Muscle layer of duodenum (tissue), 2 donors: ENCODE data around the gene CREB3L1.

Experiments
- H3K27ac ChIP-seq: one replicate; pipeline ENCODE4 v1.7.0; 2013; ENCODE audit warnings: mild to moderate bottlenecking, low read length
- H3K27me3 ChIP-seq: one replicate; pipeline ENCODE4 v1.7.0; 2013; ENCODE audit warnings: low read depth, mild to moderate bottlenecking, control low read depth, low read length
- H3K36me3 ChIP-seq, 2 donors: one replicate each; pipeline ENCODE4 v1.7.0; 2013; ENCODE audit warnings: low read length in 2 of 2, control low read depth in 1 of 2, mild to moderate bottlenecking in 1 of 2; ENCODE audit not compliant: insufficient read depth in 2 of 2, control insufficient read depth in 1 of 2
- H3K4me1 ChIP-seq, 2 donors: one replicate each; pipeline ENCODE4 v1.7.0; 2013; ENCODE audit warnings: low read length in 2 of 2, mild to moderate bottlenecking in 2 of 2, control low read depth in 1 of 2, moderate library complexity in 1 of 2; ENCODE audit not compliant: insufficient read depth in 2 of 2, control insufficient read depth in 1 of 2
- H3K4me3 ChIP-seq, 2 donors: one replicate each; pipeline ENCODE4 v1.7.0; 2013; ENCODE audit warnings: low read length in 2 of 2, low read depth in 1 of 2, mild to moderate bottlenecking in 1 of 2
- H3K9me3 ChIP-seq, 2 donors: one replicate each; pipeline ENCODE4 v1.7.0; 2013; ENCODE audit warnings: low read length in 2 of 2, control low read depth in 1 of 2, mild to moderate bottlenecking in 1 of 2; ENCODE audit not compliant: control insufficient read depth in 1 of 2
- donor health status: healthy.

Gene CREB3L1

GRCh38 chr11:46341454-46341853 is 64.0 kb downstream of the CREB3L1 start:
- peaks cover 6 to 27% of the 10 kb centered on the region in 2 donors for H3K4me1 ChIP-seq
- H3K27ac ChIP-seq, result no peak overlapping the region
- no peaks in the 10 kb centered on the region for H3K27me3 ChIP-seq
- no peaks in the 10 kb centered on the region for H3K36me3 ChIP-seq
- H3K9me3 ChIP-seq, result no peaks in the 10 kb centered on the region
- H3K4me3 ChIP-seq, result no peak overlapping the region

- Histone ChIP-seq H3K4me3 (no peak overlapping the region), H3K27ac (no peak overlapping the region), H3K9me3 (no peaks in the 10 kb centered on the region), H3K36me3 (no peaks in the 10 kb centered on the region), H3K4me1 (peaks cover 6 to 27% of the 10 kb centered on the region in 2 donors), H3K27me3 (no peaks in the 10 kb centered on the region)
Observed at GRCh38 chr11:46342239-46342638, 64.8 kb downstream of the CREB3L1 start.

- Histone ChIP-seq H3K4me1 (peaks cover 10 to 27% of the 10 kb centered on the region in 2 donors), H3K27ac (no peak overlapping the region), H3K27me3 (no peaks in the 10 kb centered on the region), H3K36me3 (no peaks in the 10 kb centered on the region), H3K4me3 (no peak overlapping the region), H3K9me3 (no peaks in the 10 kb centered on the region)
Observed at GRCh38 chr11:46343520-46343919, 66.1 kb downstream of the CREB3L1 start.

GRCh38 chr11:46345131-46345597 is 67.7 kb downstream of the CREB3L1 start:
- Histone ChIP-seq H3K27ac (peak overlapping the region; percentile 67), H3K4me1 (peaks cover 5 to 26% of the 10 kb centered on the region in 2 donors)

GRCh38 chr11:46345881-46346484 is 68.5 kb downstream of the CREB3L1 start:
- H3K4me3 ChIP-seq, result peak overlapping the region; percentile 57 to 62
- no peaks in the 10 kb centered on the region for H3K36me3 ChIP-seq
- H3K9me3 ChIP-seq, result no peaks in the 10 kb centered on the region
- H3K27me3 ChIP-seq, result no peaks in the 10 kb centered on the region
- peak overlapping the region; percentile 67 for H3K27ac ChIP-seq
- peaks cover 5 to 26% of the 10 kb centered on the region in 2 donors for H3K4me1 ChIP-seq

More at GRCh38 chr11:46345131-46345597, 67.7 kb downstream of the CREB3L1 start:
- H3K9me3 ChIP-seq, result no peaks in the 10 kb centered on the region
- H3K36me3 ChIP-seq, result no peaks in the 10 kb centered on the region
- peak overlapping the region; percentile 57 to 62 for H3K4me3 ChIP-seq
- no peaks in the 10 kb centered on the region for H3K27me3 ChIP-seq

- peaks cover 5 to 28% of the 10 kb centered on the region in 2 donors for H3K4me1 ChIP-seq
- H3K36me3 ChIP-seq, result no peaks in the 10 kb centered on the region
- H3K27me3 ChIP-seq, result no peaks in the 10 kb centered on the region
- no peaks in the 10 kb centered on the region for H3K9me3 ChIP-seq
- peak within 1 kb of the TSS; percentile 67 for H3K27ac ChIP-seq
- peak within 1 kb of the TSS; percentile 57 to 79 for H3K4me3 ChIP-seq
Observed at GRCh38 chr11:46346886-46347636, 69.6 kb downstream of the CREB3L1 start, which contains the start of gene DGKZ. DGKZ (plus strand) TSS chr11:46347463; CDS start chr11:46347660, 197 bp downstream.

- peak overlapping the region; percentile 56 to 79 for H3K4me3 ChIP-seq
- H3K9me3 ChIP-seq, result no peaks in the 10 kb centered on the region
- H3K27me3 ChIP-seq, result no peaks in the 10 kb centered on the region
- H3K4me1 ChIP-seq, result peaks cover 9 to 28% of the 10 kb centered on the region in 2 donors
- H3K36me3 ChIP-seq, result no peaks in the 10 kb centered on the region
- peak overlapping the region; percentile 67 for H3K27ac ChIP-seq
Observed at GRCh38 chr11:46347637-46348311, 70.3 kb downstream of the CREB3L1 start.

GRCh38 chr11:46348566-46349401 is 71.3 kb downstream of the CREB3L1 start:
- Histone ChIP-seq H3K4me3 (peak overlapping the region; percentile 56 to 79), H3K4me1 (peaks cover 9 to 38% of the 10 kb centered on the region in 2 donors), H3K9me3 (no peaks in the 10 kb centered on the region), H3K27me3 (no peaks in the 10 kb centered on the region), H3K27ac (peak overlapping the region; percentile 67), H3K36me3 (no peaks in the 10 kb centered on the region)

- peaks cover 9 to 44% of the 10 kb centered on the region in 2 donors for H3K4me1 ChIP-seq
- no peak overlapping the region for H3K27ac ChIP-seq
- no peaks in the 10 kb centered on the region for H3K27me3 ChIP-seq
- no peaks in the 10 kb centered on the region for H3K9me3 ChIP-seq
- no peaks in the 10 kb centered on the region for H3K36me3 ChIP-seq
- H3K4me3 ChIP-seq, result no peak overlapping the region
Observed at GRCh38 chr11:46350695-46351094, 73.2 kb downstream of the CREB3L1 start.

- Histone ChIP-seq H3K27ac (no peak overlapping the region), H3K36me3 (no peaks in the 10 kb centered on the region), H3K4me3 (no peak overlapping the region), H3K27me3 (no peaks in the 10 kb centered on the region), H3K9me3 (no peaks in the 10 kb centered on the region), H3K4me1 (peaks cover 9 to 44% of the 10 kb centered on the region in 2 donors)
Observed at GRCh38 chr11:46351148-46351547, 73.7 kb downstream of the CREB3L1 start.
